GM18499 (cell line): Measurements from ENCODE around the gene IFT122.
"Not testable (repeated sequence)": the region's sequence is repeated elsewhere in the genome, so short reads cannot be mapped to it uniquely, and the experiment has no call there.

Source experiments
- ATAC-seq: cut with Tn5 transposase; IDR thresholded peaks from one replicate; pipeline ENCODE4 v1.9.1; 2021; ENCODE audit warnings: moderate number of reproducible peaks; ENCODE audit not compliant: insufficient read depth, unreplicated experiment

IFT122 gene

GRCh38 chr3:129530251-129530791 is 90.3 kb downstream of the IFT122 start:
- no peak for ATAC-seq

- no peak for ATAC-seq
Observed at GRCh38 chr3:129530821-129531220, 90.8 kb downstream of the IFT122 start.

GRCh38 chr3:129531699-129532098 is 91.7 kb downstream of the IFT122 start:
- ATAC-seq = no peak

- ATAC-seq = no peak
Observed at GRCh38 chr3:129532261-129532660, 92.2 kb downstream of the IFT122 start.

- ATAC-seq = no peak
Observed at GRCh38 chr3:129533406-129533805, 93.4 kb downstream of the IFT122 start.

- no peak for ATAC-seq
Observed at GRCh38 chr3:129534428-129535027, 94.5 kb downstream of the IFT122 start.

- ATAC-seq = no peak
Observed at GRCh38 chr3:129535075-129535474, 95.1 kb downstream of the IFT122 start.

- ATAC-seq = no peak
Observed at GRCh38 chr3:129536374-129536667, 96.3 kb downstream of the IFT122 start.

GRCh38 chr3:129536804-129537203 is 96.8 kb downstream of the IFT122 start:
- no peak for ATAC-seq

- ATAC-seq = no peak
Observed at GRCh38 chr3:129539206-129539605, 99.2 kb downstream of the IFT122 start.

- no peak for ATAC-seq
Observed at GRCh38 chr3:129540776-129541516, 100.9 kb downstream of the IFT122 start.

- ATAC-seq = no peak
Observed at GRCh38 chr3:129542747-129543146, 102.7 kb downstream of the IFT122 start.

GRCh38 chr3:129543156-129543790 is 103.2 kb downstream of the IFT122 start, which contains the start of gene H1-8:
Gene H1-8, plus strand, starts transcription at chr3:129543175. Its CDS starts 44 bp downstream, at chr3:129543219.
- no peak for ATAC-seq

- ATAC-seq = no peak
Observed at GRCh38 chr3:129543999-129544398, 104.0 kb downstream of the IFT122 start.

- ATAC-seq = not testable (repeated sequence)
Observed at GRCh38 chr3:129545951-129546350, 105.9 kb downstream of the IFT122 start.

GRCh38 chr3:129547241-129547640 is 107.2 kb downstream of the IFT122 start:
- no peak for ATAC-seq

GRCh38 chr3:129548104-129548965 is 108.3 kb downstream of the IFT122 start:
- ATAC-seq = no peak

- no peak for ATAC-seq
Observed at GRCh38 chr3:129549006-129549800, 109.2 kb downstream of the IFT122 start.

GRCh38 chr3:129549805-129550204 is 109.8 kb downstream of the IFT122 start:
- ATAC-seq = no peak
